H1 (cell line): ENCODE measurements around the gene GPSM3. TPM values are rescaled to one million over a fixed set of nuclear protein-coding genes. Genes with fewer than 3 reads are reported as not detected.

Experiments used
- CTCF ChIA-PET: fragments of 300-600 bp; sonication (Branson Sonifier 250); formaldehyde crosslinking; loops from one replicate; lab custom pipeline; 2021; ENCODE audit not compliant: partially characterized antibody; lab: Charles Lee
- POLR2A ChIA-PET: fragments of 300-600 bp; sonication (Branson Sonifier 250); formaldehyde crosslinking; loops from one replicate; lab custom pipeline; 2021; ENCODE audit warnings: inconsistent platforms; ENCODE audit not compliant: partially characterized antibody; lab: Charles Lee
- DNase-seq, 2 experiments: peaks; one replicate each; pipeline versions ENCODE4 v3.0.0 to v3.0.0-alpha.2; 2010 to 2022; ENCODE audit warnings: low spot score in 2 of 2, low read depth in 1 of 2, mixed read lengths in 1 of 2
- FAIRE-seq: peaks from 2 replicates; lab custom pipeline; 2011; peaks lifted over from hg19 to GRCh38; lab: Jason Lieb, UNC
- H2AFZ ChIP-seq: 2 replicates; pipeline ENCODE4 v1.8.1; 2012; ENCODE audit warnings: low read length, inconsistent platforms
- H2AK5ac ChIP-seq: 2 replicates; pipeline ENCODE4 v1.6.1; 2013; ENCODE audit warnings: low read depth, low read length
- H2BK120ac ChIP-seq: replicated peaks from 2 replicates; pipeline ENCODE3; 2013; ENCODE audit warnings: low read depth, low read length, inconsistent platforms
- H2BK12ac ChIP-seq: 2 replicates; pipeline ENCODE4 v1.6.1; 2013; ENCODE audit warnings: low read depth, low read length
- H2BK15ac ChIP-seq: 2 replicates; pipeline ENCODE4 v1.6.1; 2013; ENCODE audit warnings: low read length
- H2BK20ac ChIP-seq: 2 replicates; pipeline ENCODE4 v1.6.1; 2013; ENCODE audit warnings: low read length
- H2BK5ac ChIP-seq: 2 replicates; pipeline ENCODE4 v1.6.1; 2013; ENCODE audit warnings: low read depth, low read length
- H3K14ac ChIP-seq: 2 replicates; pipeline ENCODE4 v1.6.1; 2013; ENCODE audit warnings: inconsistent platforms; ENCODE audit not compliant: insufficient read length
- H3K18ac ChIP-seq: 2 replicates; pipeline ENCODE4 v1.6.1; 2013; ENCODE audit warnings: low read length; ENCODE audit errors: extremely low read depth
- H3K23ac ChIP-seq: 2 replicates; pipeline ENCODE4 v1.6.1; 2013; ENCODE audit warnings: inconsistent platforms; ENCODE audit not compliant: insufficient read length
- H3K23me2 ChIP-seq: 2 replicates; pipeline ENCODE4 v1.6.1; 2013; ENCODE audit warnings: low read depth, low read length
- H3K27ac ChIP-seq: 2 replicates; pipeline ENCODE4 v1.6.1; 2011; ENCODE audit warnings: low read depth, low read length, inconsistent platforms
- H3K27me3 ChIP-seq, 4 experiments: replicated peaks in 1 of 4; 1 replicate in 1 of 4; 2 replicates in 3 of 4; pipeline versions ENCODE4 v1.6.1 to v1.8.1; 2011 to 2013; ENCODE audit warnings: low read length in 3 of 4, mild to moderate bottlenecking in 3 of 4, inconsistent platforms in 2 of 4, mixed read lengths in 2 of 4, moderate library complexity in 1 of 4; ENCODE audit not compliant: control insufficient read depth in 3 of 4, insufficient read depth in 3 of 4; ENCODE audit errors: extremely low read depth in 1 of 4
- H3K36me3 ChIP-seq, 4 experiments: 2 replicates each; pipeline versions ENCODE4 v1.6.1 to v1.8.1; 2011 to 2013; ENCODE audit warnings: mild to moderate bottlenecking in 4 of 4, low read length in 3 of 4, moderate library complexity in 2 of 4, control low read depth in 1 of 4, inconsistent platforms in 1 of 4; ENCODE audit not compliant: insufficient read depth in 4 of 4, control insufficient read depth in 2 of 4
- H3K4ac ChIP-seq: replicated peaks from 2 replicates; pipeline ENCODE3; 2013; ENCODE audit warnings: low read length, low read depth, mixed read lengths, inconsistent platforms; ENCODE audit not compliant: insufficient read length
- H3K4me1 ChIP-seq, 4 experiments: replicated peaks in 1 of 4; 1 replicate in 1 of 4; 2 replicates in 3 of 4; pipeline versions ENCODE4 v1.6.1 to v1.8.1; 2011 to 2013; ENCODE audit warnings: low read length in 3 of 4, inconsistent platforms in 2 of 4, mixed read lengths in 1 of 4; ENCODE audit not compliant: insufficient read depth in 4 of 4, control insufficient read depth in 3 of 4
- H3K4me2 ChIP-seq, 2 experiments: 2 replicates each; pipeline versions ENCODE4 v1.6.1 to v1.8.1; 2011 to 2013; ENCODE audit warnings: low read depth in 2 of 2, low read length in 2 of 2, control low read depth in 1 of 2, inconsistent platforms in 1 of 2, mild to moderate bottlenecking in 1 of 2; ENCODE audit not compliant: insufficient read depth in 1 of 2
- H3K4me3 ChIP-seq, 4 experiments: fragments of 200-600, 300-600 bp in 1 of 4; sonication (generic), shearing (Covaris generic), sonication (Bioruptor Twin) in 1 of 4; 2 replicates each; pipeline versions ENCODE4 v1.5.1 to v1.8.1; 2011 to 2016; ENCODE audit warnings: low read length in 4 of 4, low read depth in 3 of 4, control low read depth in 2 of 4, inconsistent platforms in 2 of 4, mild to moderate bottlenecking in 2 of 4, mixed read lengths in 1 of 4, moderate library complexity in 1 of 4; ENCODE audit not compliant: insufficient read depth in 2 of 4; ENCODE audit errors: extremely low read depth in 1 of 4
- H3K56ac ChIP-seq: replicated peaks from 2 replicates; pipeline ENCODE3; 2013; ENCODE audit warnings: low read depth, mild to moderate bottlenecking, mixed read lengths, low read length, inconsistent platforms; ENCODE audit not compliant: insufficient read length
- H3K79me1 ChIP-seq: 2 replicates; pipeline ENCODE4 v1.6.1; 2013; ENCODE audit warnings: low read depth, low read length, control low read depth
- H3K79me2 ChIP-seq, 2 experiments: 2 replicates each; pipeline versions ENCODE4 v1.6.1 to v1.8.1; 2012 to 2013; ENCODE audit warnings: low read length in 2 of 2, mild to moderate bottlenecking in 2 of 2, inconsistent platforms in 1 of 2; ENCODE audit not compliant: insufficient read depth in 2 of 2, control insufficient read depth in 1 of 2
- H3K9ac ChIP-seq, 4 experiments: replicated peaks in 1 of 4; 1 replicate in 1 of 4; 2 replicates in 3 of 4; pipeline versions ENCODE4 v1.6.1 to v1.8.1; 2011 to 2013; ENCODE audit warnings: low read depth in 3 of 4, low read length in 3 of 4, control low read depth in 2 of 4, mild to moderate bottlenecking in 2 of 4, moderate library complexity in 2 of 4, inconsistent platforms in 1 of 4; ENCODE audit errors: extremely low read depth in 1 of 4
- H3K9me3 ChIP-seq, 2 experiments: 2 replicates each; pipeline versions ENCODE4 v1.6.1 to v1.8.1; 2012 to 2013; ENCODE audit warnings: mild to moderate bottlenecking in 2 of 2, moderate library complexity in 2 of 2, control low read depth in 1 of 2, inconsistent platforms in 1 of 2, low read depth in 1 of 2, low read length in 1 of 2, mixed read lengths in 1 of 2; ENCODE audit not compliant: insufficient read depth in 2 of 2
- H4K20me1 ChIP-seq, 2 experiments: replicated peaks in 1 of 2; 2 replicates each; pipeline versions ENCODE3 to v1.8.1; 2011 to 2013; ENCODE audit warnings: inconsistent platforms in 2 of 2, low read length in 2 of 2, mild to moderate bottlenecking in 1 of 2; ENCODE audit not compliant: insufficient read depth in 2 of 2, control insufficient read depth in 1 of 2
- H4K5ac ChIP-seq: 2 replicates; pipeline ENCODE4 v1.6.1; 2013; ENCODE audit warnings: low read length, low read depth, mixed read lengths, inconsistent platforms; ENCODE audit not compliant: insufficient read length
- H4K8ac ChIP-seq: 2 replicates; pipeline ENCODE4 v1.8.0; 2013; ENCODE audit warnings: mild to moderate bottlenecking, moderate library complexity, low read length, inconsistent platforms; ENCODE audit not compliant: insufficient read depth; ENCODE audit errors: extremely low read depth
- H4K91ac ChIP-seq: replicated peaks from 2 replicates; pipeline ENCODE3; 2013; ENCODE audit warnings: low read length, mixed read lengths, inconsistent platforms; ENCODE audit not compliant: insufficient read length
- BRCA1 ChIP-seq: IDR thresholded peaks from 2 replicates; pipeline ENCODE4 v1.6.1; 2012; ENCODE audit warnings: low read depth, low read length, improper control_type of control experiment
- EZH2 ChIP-seq: fragments of 200-600 bp; sonication (generic); IDR thresholded peaks from 2 replicates; pipeline ENCODE4 v1.7.1; 2012; ENCODE audit warnings: low read depth, mild to moderate bottlenecking, moderate library complexity, low read length, inconsistent platforms; ENCODE audit not compliant: severe bottlenecking
- HDAC2 ChIP-seq, 2 experiments: fragments of 300-600 bp in 1 of 2; sonication (generic) in 1 of 2; IDR thresholded peaks; 2 replicates each; pipeline ENCODE4 v1.6.1; 2011 to 2012; ENCODE audit warnings: low read depth in 2 of 2, low read length in 2 of 2, mild to moderate bottlenecking in 2 of 2, moderate library complexity in 2 of 2, borderline replicate concordance in 1 of 2, inconsistent platforms in 1 of 2
- SUZ12 ChIP-seq: fragments of 200-600 bp; sonication (generic); IDR thresholded peaks from 2 replicates; pipeline ENCODE4 v1.6.1; 2012; ENCODE audit warnings: mild to moderate bottlenecking, inconsistent platforms, low read length, moderate library complexity, mixed read lengths
- YY1 ChIP-seq: IDR thresholded peaks from 2 replicates; pipeline ENCODE4 v1.6.1; 2011; ENCODE audit warnings: low read depth, mild to moderate bottlenecking, low read length
- WGBS, 2 experiments: shearing (Covaris generic) in 1 of 2; methylation state at CpG; one replicate each; pipeline versions ENCODE4 v1.1.6 to v1.1.7; 2013 to 2015; ENCODE audit warnings: low lambda C conversion rate in 2 of 2, mixed read lengths in 2 of 2, inconsistent platforms in 1 of 2, low coverage in 1 of 2, missing lambda C conversion rate in 1 of 2; ENCODE audit not compliant: insufficient replicate concordance in 2 of 2, insufficient coverage in 1 of 2, insufficient read length in 1 of 2; ENCODE audit errors: extremely low coverage in 1 of 2, missing lambda C conversion rate in 1 of 2; 5-methylcytosine and 5-hydroxymethylcytosine counted together
- polyA plus RNA-seq, 7 experiments: library from polyadenylated mRNA; depleted of rRNA in 3 of 7; stranded (reverse) in 5 of 7; unstranded in 2 of 7; fragments of >200 nt in 5 of 7; fragments of 200-250 nt in 2 of 7; gene quantifications; 1 replicate in 5 of 7; 2 replicates in 1 of 7; 4 replicates in 1 of 7; pipeline versions ENCODE4 v1.2.1 to v1.2.3, GENCODE V29; 2011 to 2013; ENCODE audit warnings: missing spikeins in 2 of 7, mixed read lengths in 2 of 7
- total RNA-seq: library from RNA; stranded (reverse); fragmentation: NEBNext Ultra II Directional; extraction: Animal tissue kit (Norgen Biotek cat#: 25700); gene quantifications from 2 replicates; pipeline ENCODE4 v1.2.1, GENCODE V29; 2021
- TF ChIP-seq, protein P1 (sequence below): IDR thresholded peaks from 2 replicates; pipeline ENCODE4 v1.6.1; 2012; ENCODE audit warnings: inconsistent platforms

GPSM3 gene
- total and polyA plus RNA-seq, 2 of the 8 experiments (the other 6 are each of a cell fraction or from before 2014, with no cell fraction given), result 6.6 to 9.8 TPM

GRCh38 chr6:32183030-32183429, 9.4 kb downstream of the GPSM3 start:
- H4K8ac ChIP-seq, result no peak overlapping the region

More at GRCh38 chr6:32183030-32183429, 9.4 kb downstream of the GPSM3 start:
- Histone ChIP-seq H2AK5ac (no peak overlapping the region), H3K14ac (no peak overlapping the region), H2BK5ac (no peak overlapping the region), H4K5ac (no peak overlapping the region), H4K20me1 (peaks cover 0 to 3% of the 10 kb centered on the region in 2 experiments), H2BK12ac (no peak overlapping the region), H2BK120ac (no peak overlapping the region), H3K27me3 (no peaks in the 10 kb centered on the region; a peak in 1 of 7 replicates), H3K4me3 (no peak overlapping the region), H3K79me2 (peaks cover 0 to 12% of the 10 kb centered on the region in 2 experiments; a peak in 2 of 4 replicates), H2BK15ac (no peak overlapping the region), H3K18ac (no peak overlapping the region), H3K4me1 (peaks cover 0 to 8% (median under 1%) of the 10 kb centered on the region in 4 experiments; a peak in 4 of 7 replicates), H2BK20ac (no peak overlapping the region), H3K56ac (no peak overlapping the region), H3K9ac (no peak overlapping the region), H2AFZ (no peak overlapping the region), H3K4ac (no peak overlapping the region), H3K23ac (no peak overlapping the region), H3K23me2 (peaks cover 7% of the 10 kb centered on the region; the same call in 1 of the 2 replicates), H3K79me1 (peaks cover 7% of the 10 kb centered on the region), H3K36me3 (peaks cover 6 to 43% (median 33%) of the 10 kb centered on the region in 4 experiments), H3K9me3 (no peaks in the 10 kb centered on the region), H3K4me2 (no peak overlapping the region), H4K91ac (no peak overlapping the region), H3K27ac (no peak overlapping the region)
- ChIA-PET CTCF (interaction anchor here (1.2 to 2.0 kb wide), 5 partner anchors 10 to 66 kb away, joined by 3 to 8 read pairs (median 6); partner anchors contain the start of gene EGFL8), POLR2A (interaction anchor here (1.0 to 7.9 kb wide), 4 partner anchors 10 to 788 kb away, joined by 3 to 194 read pairs (median 8); partner anchors contain the start of genes GPSM3, PBX2 and PRRT1)
- no peak for DNase-seq
- TF ChIP-seq HDAC2 (IDR thresholded peaks at IDR 0.05; ENCODE audit: borderline replicate concordance in 1 of 2, low read depth in 2 of 2, low read length in 2 of 2), result no peak
- TF ChIP-seq, protein P1, sequence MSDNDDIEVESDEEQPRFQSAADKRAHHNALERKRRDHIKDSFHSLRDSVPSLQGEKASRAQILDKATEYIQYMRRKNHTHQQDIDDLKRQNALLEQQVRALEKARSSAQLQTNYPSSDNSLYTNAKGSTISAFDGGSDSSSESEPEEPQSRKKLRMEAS, result no peak
- TF ChIP-seq SUZ12, result no peak
- no peak for TF ChIP-seq BRCA1
- TF ChIP-seq YY1, result no peak
- no peak for TF ChIP-seq EZH2
- 92% methylated on average over 2 of the region's 3 CpGs; no CpG with 5 or more reads in 1 of the 2 experiments for WGBS, 2 experiments
- FAIRE-seq, result no peak
